HepG2 (cell line): ENCODE results near the gene CUL9. TPM values are rescaled to one million over a fixed set of nuclear protein-coding genes. Genes with fewer than 3 reads are reported as not detected.

Experiments used
- DMAP1 ChIP-seq: IDR thresholded peaks from 2 replicates; pipeline ENCODE4 v1.6.1; 2016
- DZIP1 ChIP-seq: sonication (generic); formaldehyde crosslinking; IDR thresholded peaks from 2 replicates; pipeline ENCODE4 v1.5.0; 2020; ENCODE audit warnings: mild to moderate bottlenecking, missing genetic modification reagents
- ERF ChIP-seq: IDR thresholded peaks from 2 replicates; pipeline ENCODE4 v1.6.1; 2018; ENCODE audit warnings: missing biosample characterization, missing genetic modification reagents
- ESRRA ChIP-seq: sonication (generic); formaldehyde crosslinking; IDR thresholded peaks from 2 replicates; pipeline ENCODE4 v1.5.1; 2020; ENCODE audit warnings: mild to moderate bottlenecking, low read depth, missing genetic modification reagents
- ETV5 ChIP-seq: IDR thresholded peaks from 2 replicates; pipeline ENCODE4 v1.6.1; 2018; ENCODE audit warnings: missing biosample characterization, missing genetic modification reagents, inconsistent platforms, borderline replicate concordance
- HDAC2 ChIP-seq: sonication (generic); formaldehyde crosslinking; IDR thresholded peaks from 2 replicates; pipeline ENCODE4 v1.4.0; 2020; ENCODE audit warnings: missing genetic modification reagents
- MTA1 ChIP-seq: sonication (generic); formaldehyde crosslinking; IDR thresholded peaks from 2 replicates; pipeline ENCODE4 v1.4.0; 2020; ENCODE audit warnings: missing genetic modification reagents, mild to moderate bottlenecking, borderline replicate concordance
- MXD4 ChIP-seq: IDR thresholded peaks from 2 replicates; pipeline ENCODE4 v1.6.1; 2016; ENCODE audit warnings: mild to moderate bottlenecking, missing biosample characterization, missing genetic modification reagents
- NR2F2 ChIP-seq: IDR thresholded peaks from 2 replicates; pipeline ENCODE4 v1.6.1; 2012; ENCODE audit warnings: low read depth, inconsistent platforms, borderline replicate concordance
- RCOR2 ChIP-seq: IDR thresholded peaks from 2 replicates; pipeline ENCODE4 v1.6.1; 2016; ENCODE audit warnings: missing biosample characterization, missing genetic modification reagents
- THYN1 ChIP-seq: sonication (generic); formaldehyde crosslinking; IDR thresholded peaks from 2 replicates; pipeline ENCODE4 v1.8.1; 2023; ENCODE audit warnings: low read depth, mild to moderate bottlenecking, moderate library complexity, missing genetic modification reagents, borderline replicate concordance
- TSC22D2 ChIP-seq: sonication (generic); formaldehyde crosslinking; IDR thresholded peaks from 2 replicates; pipeline ENCODE4 v1.5.1; 2020; ENCODE audit warnings: missing genetic modification reagents, mild to moderate bottlenecking, borderline replicate concordance
- YEATS4 ChIP-seq: sonication (generic); formaldehyde crosslinking; IDR thresholded peaks from 2 replicates; pipeline ENCODE4 v1.4.0; 2020; ENCODE audit warnings: missing genetic modification reagents, borderline replicate concordance
- ZNF143 ChIP-seq: sonication (generic); formaldehyde crosslinking; IDR thresholded peaks from 2 replicates; pipeline ENCODE4 v1.4.0; 2020; ENCODE audit warnings: missing genetic modification reagents
- ZNF234 ChIP-seq: sonication (generic); formaldehyde crosslinking; conservative IDR thresholded peaks from 2 replicates; pipeline ENCODE4 v1.5.1; 2020; ENCODE audit warnings: mild to moderate bottlenecking, missing genetic modification reagents
- ZNF337 ChIP-seq: sonication (generic); formaldehyde crosslinking; IDR thresholded peaks from 2 replicates; pipeline ENCODE4 v1.5.1; 2020; ENCODE audit warnings: missing genetic modification reagents, low read depth, mild to moderate bottlenecking, borderline replicate concordance
- ZNF567 ChIP-seq: sonication (generic); formaldehyde crosslinking; IDR thresholded peaks from 2 replicates; pipeline ENCODE4 v1.8.1; 2023; ENCODE audit warnings: mild to moderate bottlenecking, missing genetic modification reagents, borderline replicate concordance
- ZNF589 ChIP-seq: sonication (generic); formaldehyde crosslinking; conservative IDR thresholded peaks from 2 replicates; pipeline ENCODE4 v1.8.0; 2022; ENCODE audit warnings: mild to moderate bottlenecking, moderate library complexity, missing genetic modification reagents
- ZNF609 ChIP-seq: sonication (generic); formaldehyde crosslinking; IDR thresholded peaks from 2 replicates; pipeline ENCODE4 v1.4.0; 2020; ENCODE audit warnings: mild to moderate bottlenecking, missing genetic modification reagents, borderline replicate concordance
- ZNF703 ChIP-seq: sonication (generic); formaldehyde crosslinking; IDR thresholded peaks from 2 replicates; pipeline ENCODE4 v1.5.1; 2020; ENCODE audit warnings: missing genetic modification reagents, mild to moderate bottlenecking, moderate library complexity, borderline replicate concordance
- ZNF782 ChIP-seq: sonication (generic); formaldehyde crosslinking; IDR thresholded peaks from 2 replicates; pipeline ENCODE4 v1.4.0; 2020; ENCODE audit warnings: missing genetic modification reagents, mild to moderate bottlenecking, borderline replicate concordance
- polyA plus RNA-seq, 8 experiments: library from polyadenylated mRNA; depleted of rRNA in 3 of 8; stranded (reverse) in 7 of 8; unstranded in 1 of 8; fragments of >200 nt; fragmentation: Illumina TruSeq in 4 of 8; extraction: Trizol in 4 of 8; gene quantifications; 2 replicates each; pipeline versions ENCODE4 v1.2.1 to v1.2.3, GENCODE V29; 2011 to 2016; ENCODE audit warnings: low read depth in 4 of 8, missing spikeins in 1 of 8, mixed read lengths in 1 of 8; ENCODE audit not compliant: insufficient read depth in 1 of 8
- total RNA-seq, 5 experiments: library from RNA; depleted of rRNA; stranded (reverse); fragments of >200 nt; fragmentation: Illumina TruSeq; extraction: Trizol; gene quantifications; 2 replicates each; pipeline ENCODE4 v1.2.3, GENCODE V29; 2016; ENCODE audit warnings: low read depth in 1 of 5
- TF ChIP-seq, protein P1 (sequence below): sonication (generic); formaldehyde crosslinking; IDR thresholded peaks from 2 replicates; pipeline ENCODE4 v1.8.1; 2022; ENCODE audit warnings: mild to moderate bottlenecking, missing genetic modification reagents
- TF ChIP-seq, protein P2 (sequence below): sonication (generic); formaldehyde crosslinking; IDR thresholded peaks from 2 replicates; pipeline ENCODE4 v1.8.1; 2023; ENCODE audit warnings: mild to moderate bottlenecking, missing genetic modification reagents, borderline replicate concordance

CUL9 gene
- total and polyA plus RNA-seq, 2 of the 13 experiments (the other 11 are each of a cell fraction or from before 2014, with no cell fraction given) = 11.4 to 13.7 TPM

DNA sequence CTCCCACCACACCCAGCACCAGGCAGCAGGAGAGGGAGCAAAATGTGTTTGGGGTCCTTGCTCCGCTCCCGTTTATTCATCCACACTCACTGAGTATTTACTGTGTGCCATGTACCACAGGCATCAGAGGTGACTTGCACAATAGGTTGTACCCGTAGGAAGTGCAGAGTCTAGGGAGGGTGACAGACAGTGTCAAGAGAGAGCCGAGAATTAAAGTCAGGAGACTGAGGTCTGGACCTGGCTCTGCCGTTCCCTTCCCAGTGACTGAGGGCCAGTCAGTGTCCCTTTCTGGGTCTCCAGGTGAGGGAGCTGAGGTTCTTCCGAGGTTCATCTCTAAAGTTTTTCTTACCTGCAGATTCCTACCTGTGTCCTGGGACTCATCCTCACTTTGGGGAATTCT, 83.6 kb downstream of the CUL9 start (continued):
- no peak for TF ChIP-seq DZIP1 (CRISPR knock-in tag)
- TF ChIP-seq DMAP1 (CRISPR knock-in tag) = no peak
- TF ChIP-seq THYN1 = no peak
- TF ChIP-seq ESRRA (CRISPR knock-in tag) = 0 out of 2 replicates have a peak, but pooled peaks have one; percentile 30
- TF ChIP-seq MXD4 = no peak
- no peak for TF ChIP-seq ZNF782 (CRISPR knock-in tag)
- no peak for TF ChIP-seq RCOR2 (CRISPR knock-in tag)
- TF ChIP-seq NR2F2 = no peak
- TF ChIP-seq, protein P1, sequence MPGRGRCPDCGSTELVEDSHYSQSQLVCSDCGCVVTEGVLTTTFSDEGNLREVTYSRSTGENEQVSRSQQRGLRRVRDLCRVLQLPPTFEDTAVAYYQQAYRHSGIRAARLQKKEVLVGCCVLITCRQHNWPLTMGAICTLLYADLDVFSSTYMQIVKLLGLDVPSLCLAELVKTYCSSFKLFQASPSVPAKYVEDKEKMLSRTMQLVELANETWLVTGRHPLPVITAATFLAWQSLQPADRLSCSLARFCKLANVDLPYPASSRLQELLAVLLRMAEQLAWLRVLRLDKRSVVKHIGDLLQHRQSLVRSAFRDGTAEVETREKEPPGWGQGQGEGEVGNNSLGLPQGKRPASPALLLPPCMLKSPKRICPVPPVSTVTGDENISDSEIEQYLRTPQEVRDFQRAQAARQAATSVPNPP = no peak
- TF ChIP-seq ZNF609 (CRISPR knock-in tag) = peak; percentile 48; the same call in 1 of the 2 replicates
- TF ChIP-seq HDAC2 (CRISPR knock-in tag) = peak; percentile 70; the same call in 1 of the 2 replicates
- TF ChIP-seq ZNF703 (CRISPR knock-in tag) = no peak
- TF ChIP-seq ZNF143 (CRISPR knock-in tag) = no peak
- no peak for TF ChIP-seq ZNF567
- no peak for TF ChIP-seq MTA1 (CRISPR knock-in tag)
- TF ChIP-seq ETV5 (CRISPR knock-in tag) = peak; percentile 38; the same call in 1 of the 2 replicates
- TF ChIP-seq YEATS4 = no peak
- TF ChIP-seq, protein P2, sequence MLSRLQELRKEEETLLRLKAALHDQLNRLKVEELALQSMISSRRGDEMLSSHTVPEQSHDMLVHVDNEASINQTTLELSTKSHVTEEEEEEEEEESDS (CRISPR knock-in tag) = no peak
- TF ChIP-seq ZNF589 (CRISPR knock-in tag) = no peak
- TF ChIP-seq ERF (CRISPR knock-in tag) = 0 out of 2 replicates have a peak, but pooled peaks have one; percentile 42
- no peak for TF ChIP-seq TSC22D2 (CRISPR knock-in tag)
- TF ChIP-seq ZNF234 (CRISPR knock-in tag) = no peak
- 0 out of 2 replicates have a peak, but pooled peaks have one; percentile 51 for TF ChIP-seq ZNF337 (CRISPR knock-in tag)
